Ammon's horn (tissue), 1 donor: Measurements from ENCODE around the gene DPP7.
"Not testable (repeated sequence)": the region's sequence is repeated elsewhere in the genome, so short reads cannot be mapped to it uniquely, and the experiment has no call there.

Experiments
- DNase-seq: peaks from one replicate; pipeline ENCODE4 v3.0.0-alpha.2; 2016; ENCODE audit warnings: low spot score

The DPP7 gene

DNA sequence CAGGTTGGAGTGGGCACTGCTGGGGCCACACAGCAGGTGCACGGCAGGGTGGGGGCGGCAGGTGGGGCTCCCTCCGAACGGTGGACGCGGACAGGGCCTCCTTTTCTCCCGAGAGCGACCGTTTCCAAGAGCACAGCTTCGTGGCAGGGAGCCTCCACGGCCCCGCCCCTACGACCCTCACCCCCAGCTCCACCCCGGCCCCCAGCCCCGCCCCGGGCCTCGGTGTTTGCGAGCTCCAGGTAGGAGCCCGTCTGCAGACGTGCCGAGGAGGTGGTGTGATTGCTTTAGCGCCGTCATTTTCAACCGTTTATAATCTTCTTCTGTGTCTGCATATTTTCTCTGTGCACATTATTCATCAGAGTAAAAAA is 33.2 kb upstream of the DPP7 start:
- no peak for DNase-seq

DNA sequence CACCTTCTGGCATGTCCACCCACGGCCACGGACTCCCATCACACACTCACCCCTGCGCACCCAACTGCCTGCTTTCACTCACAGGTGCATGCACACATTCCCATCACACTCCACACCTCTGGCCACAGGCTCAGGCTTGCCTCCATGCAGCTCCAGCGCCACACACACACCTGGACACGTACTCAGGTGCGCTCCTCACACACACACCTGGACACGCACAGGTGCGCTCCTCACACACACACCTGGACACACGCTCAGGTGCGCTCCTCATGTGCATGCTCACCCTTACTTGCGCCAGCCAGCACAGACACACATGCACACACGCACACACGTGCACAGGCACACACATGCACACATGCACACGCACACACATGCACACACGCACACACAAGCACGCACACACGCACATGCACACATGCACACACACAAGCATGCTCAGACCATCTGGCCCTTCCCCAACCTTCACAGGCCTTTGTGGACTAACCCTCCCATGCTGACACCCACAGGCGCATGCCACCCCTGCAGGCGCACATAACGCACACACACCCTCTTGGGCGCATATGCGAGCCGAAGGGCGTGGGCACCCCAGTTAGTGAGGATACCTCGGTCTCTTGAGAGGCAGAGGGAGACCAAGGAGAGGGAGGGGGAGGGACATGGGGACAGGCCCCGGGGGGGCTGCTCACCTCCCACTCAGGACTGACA is 32.7 kb upstream of the DPP7 start:
- DNase-seq, result no peak

DNA sequence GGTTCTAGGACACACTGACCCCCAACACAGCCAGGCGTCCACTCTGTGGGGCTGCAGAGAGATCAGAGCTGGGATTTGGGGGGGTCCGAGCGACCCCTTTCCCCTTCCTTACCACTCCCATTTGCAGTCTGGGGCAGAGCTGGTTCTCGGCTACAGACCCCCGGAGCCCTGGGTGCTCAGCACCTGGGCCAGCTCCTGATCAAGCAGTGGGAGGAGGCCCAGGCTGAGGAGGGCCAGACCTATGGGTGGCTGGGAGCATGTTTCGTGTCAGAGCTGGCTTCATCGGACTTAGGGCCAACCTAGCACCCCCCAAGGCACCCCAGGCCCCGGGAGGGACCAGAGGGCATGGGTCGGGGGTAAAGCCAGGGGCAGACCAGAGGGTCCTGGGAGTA is 32.0 kb upstream of the DPP7 start:
- no peak for DNase-seq

DNA sequence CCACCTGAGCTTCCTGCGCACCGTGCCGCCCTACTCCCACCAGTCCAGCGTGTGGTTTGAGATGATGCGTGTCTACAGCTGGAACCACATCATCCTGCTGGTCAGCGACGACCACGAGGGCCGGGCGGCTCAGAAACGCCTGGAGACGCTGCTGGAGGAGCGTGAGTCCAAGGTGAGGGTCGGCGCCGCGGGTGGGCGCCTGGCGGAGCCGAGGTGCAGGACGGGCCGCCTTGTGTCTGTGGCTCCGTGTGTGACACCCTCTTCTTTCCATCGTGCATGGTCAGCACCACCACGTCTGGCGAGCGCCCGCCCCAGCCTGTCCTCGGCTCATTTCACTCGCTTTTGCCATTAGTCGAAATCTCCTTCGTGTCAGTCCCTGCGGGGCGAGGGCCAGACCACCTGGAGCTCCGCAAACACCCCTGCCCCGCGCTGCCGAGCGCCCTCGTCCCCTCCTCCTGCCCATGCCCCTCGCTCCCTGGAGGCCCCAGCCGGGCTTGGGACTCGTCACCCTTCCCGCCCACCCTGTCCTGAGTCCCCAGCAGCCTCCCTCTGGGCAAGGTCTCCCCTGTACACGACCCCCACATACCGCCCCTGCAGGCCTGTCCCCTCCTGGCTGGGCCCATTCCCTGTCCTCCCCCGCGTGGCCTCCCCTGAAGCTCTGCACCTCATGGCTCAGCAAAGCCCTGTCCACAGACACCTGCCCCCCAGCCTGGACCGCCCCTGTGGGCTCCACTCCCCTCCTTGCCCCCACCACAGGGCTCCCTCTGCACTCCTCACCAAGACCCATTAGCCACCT is 31.4 kb upstream of the DPP7 start:
- DNase-seq, result no peak

DNA sequence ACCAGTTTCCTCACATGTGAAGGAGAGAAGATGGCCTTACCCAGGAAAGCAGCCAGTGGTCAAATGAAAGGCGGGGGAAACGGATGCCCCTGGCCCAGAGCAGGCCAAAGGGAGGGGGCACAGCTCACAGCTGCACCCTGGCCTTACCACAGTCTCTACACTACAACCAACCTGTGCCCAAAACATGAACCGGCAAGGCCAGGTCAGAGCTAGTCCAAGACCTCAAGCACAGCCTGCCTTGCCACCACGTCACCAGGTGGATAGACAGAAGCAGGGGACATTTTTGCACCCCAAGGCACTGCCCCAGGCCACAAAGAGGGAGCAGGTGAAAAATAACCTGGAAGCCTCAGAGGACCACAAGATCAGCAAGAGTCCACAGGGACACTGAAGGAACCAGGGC is 28.9 kb upstream of the DPP7 start:
- DNase-seq, result no peak

DNA sequence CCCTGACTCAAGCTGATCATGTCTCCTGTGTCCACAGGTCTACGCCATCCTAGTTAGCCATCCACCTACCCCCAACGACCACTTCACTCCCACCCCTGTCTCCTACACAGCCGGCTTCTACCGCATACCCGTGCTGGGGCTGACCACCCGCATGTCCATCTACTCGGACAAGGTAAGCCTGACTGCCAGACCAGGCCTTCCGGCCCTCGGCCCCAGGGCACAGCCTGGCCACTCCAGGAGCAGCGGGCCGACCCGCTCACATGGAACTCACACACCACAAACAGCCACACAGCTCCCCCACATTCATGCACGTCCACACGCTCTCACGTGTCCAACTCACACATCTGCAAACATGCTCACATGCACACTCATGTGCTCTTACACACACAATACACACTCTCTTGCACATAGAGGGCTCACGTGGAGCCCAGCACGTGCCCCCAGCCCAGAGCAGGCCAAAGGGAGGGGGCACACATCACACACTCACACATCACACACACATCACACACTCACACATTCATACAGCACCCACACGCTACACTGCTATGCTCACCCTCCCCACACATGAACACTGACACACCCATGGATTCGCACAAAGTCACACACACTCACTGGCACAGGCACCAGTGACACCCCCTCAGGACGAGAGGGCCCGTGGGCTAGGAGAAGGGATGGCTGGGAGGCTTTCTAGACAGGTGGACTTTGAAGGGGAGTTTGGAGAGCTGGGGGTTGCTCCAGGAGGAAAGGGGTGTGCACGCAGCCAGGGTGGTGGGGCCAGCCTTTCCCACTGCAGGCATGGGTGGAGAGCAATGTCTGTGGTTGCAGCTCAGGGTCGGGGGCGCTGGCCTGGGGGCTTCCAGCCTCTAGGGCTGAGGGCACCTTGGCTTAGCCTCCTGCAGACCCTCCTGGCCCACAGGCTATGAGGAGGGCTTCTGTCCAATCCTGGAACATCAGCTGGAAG is 27.7 kb upstream of the DPP7 start:
- DNase-seq, result no peak

DNA sequence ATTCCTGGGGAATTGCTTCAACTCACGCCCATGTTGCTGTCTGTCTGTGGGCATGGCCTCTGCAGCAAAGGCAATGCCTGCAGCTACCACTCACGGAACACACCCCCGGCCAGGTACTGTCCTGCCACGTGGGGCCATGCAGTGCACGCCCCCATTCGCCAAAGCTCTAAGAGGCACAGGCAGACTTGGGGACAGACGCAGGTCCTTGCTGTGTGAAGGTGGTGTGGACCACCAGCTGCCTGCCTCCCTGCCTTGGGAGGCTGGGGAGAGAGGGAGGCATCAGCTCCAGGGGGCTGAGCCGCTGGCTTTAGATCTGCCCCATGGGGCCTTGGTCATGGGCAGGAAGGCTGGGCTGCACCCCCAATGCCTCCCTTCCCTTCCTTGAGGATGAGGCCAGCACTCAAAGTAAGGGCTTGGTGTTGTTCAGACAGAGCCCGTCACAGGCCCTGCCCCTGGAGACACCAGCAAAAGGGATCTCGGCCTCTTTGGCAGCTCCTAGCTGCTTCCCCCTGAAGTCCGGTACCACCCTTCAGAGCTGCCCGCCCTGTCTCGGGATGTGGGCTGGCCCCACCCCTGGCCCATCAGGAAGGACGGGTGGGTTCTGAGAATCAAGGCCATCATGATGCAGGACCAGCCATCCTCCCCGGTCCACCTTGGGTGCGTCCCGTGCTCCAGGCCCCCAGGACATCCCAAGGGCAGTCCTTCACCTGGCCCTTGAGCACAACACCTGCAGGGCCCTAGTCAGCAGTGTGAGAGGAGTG is 26.7 kb upstream of the DPP7 start:
- no peak for DNase-seq

DNA sequence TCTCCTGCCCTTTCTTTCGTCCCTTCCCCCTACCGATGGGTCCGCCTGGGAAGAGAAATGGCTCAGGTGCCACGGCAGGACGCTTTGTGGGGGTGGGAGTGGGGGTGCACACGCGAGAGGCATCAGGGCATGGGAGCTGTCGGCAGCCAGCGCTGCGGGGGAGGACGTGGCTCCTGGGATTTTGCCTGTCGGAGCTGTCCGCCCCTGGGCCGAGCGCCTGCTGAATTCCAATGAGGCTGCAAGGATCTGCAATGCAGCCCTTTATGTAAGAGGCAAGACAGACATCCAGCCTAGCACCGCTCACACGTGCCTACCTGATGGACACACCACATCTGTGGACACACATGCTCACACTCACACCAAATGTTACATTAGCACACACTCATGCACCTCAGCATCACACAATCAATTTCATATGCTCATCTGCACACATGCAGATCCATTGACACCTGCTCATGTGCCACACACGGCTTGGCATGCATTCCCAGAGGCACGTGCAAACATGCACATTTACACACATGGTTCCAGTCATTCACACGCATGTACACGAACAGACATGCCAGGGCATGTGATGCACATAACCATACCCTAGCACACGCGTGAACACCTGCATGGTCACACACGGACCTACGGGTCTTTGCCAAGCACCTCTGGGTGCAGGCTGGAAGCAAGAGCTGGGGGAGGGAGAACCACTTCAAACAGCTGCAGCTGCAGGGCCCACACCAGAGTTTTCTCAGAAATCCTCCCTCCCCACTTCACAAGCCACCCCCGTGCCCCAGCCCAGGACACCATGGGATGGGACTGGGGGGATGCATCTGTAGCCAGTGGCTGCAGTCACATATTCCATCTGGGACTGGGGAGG is 25.8 kb upstream of the DPP7 start:
- DNase-seq, result peak; percentile 50

DNA sequence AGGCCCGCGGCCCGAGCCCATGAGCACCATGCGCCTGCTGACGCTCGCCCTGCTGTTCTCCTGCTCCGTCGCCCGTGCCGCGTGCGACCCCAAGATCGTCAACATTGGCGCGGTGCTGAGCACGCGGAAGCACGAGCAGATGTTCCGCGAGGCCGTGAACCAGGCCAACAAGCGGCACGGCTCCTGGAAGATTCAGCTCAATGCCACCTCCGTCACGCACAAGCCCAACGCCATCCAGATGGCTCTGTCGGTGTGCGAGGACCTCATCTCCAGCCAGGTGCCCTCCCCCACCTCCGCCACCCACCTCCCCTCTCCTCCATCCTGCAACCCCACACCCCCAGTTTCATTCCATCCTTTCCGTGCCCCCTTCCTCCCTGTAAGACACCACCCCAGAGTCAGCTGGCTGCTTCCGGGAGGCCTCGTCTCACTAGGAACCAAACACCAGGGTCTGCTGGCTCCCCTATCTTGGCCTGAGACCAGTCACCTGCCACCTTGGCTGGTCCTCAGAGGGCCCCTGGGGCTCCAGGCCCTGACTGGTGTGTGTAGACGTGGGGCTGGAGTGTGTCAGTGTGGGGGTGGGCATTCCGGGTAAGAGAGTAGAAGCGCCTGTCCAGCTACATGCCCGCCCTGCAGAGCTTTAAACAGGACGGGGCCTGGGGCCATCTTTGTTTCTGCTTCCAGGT is 25.1 kb upstream of the DPP7 start:
- no peak for DNase-seq

DNA sequence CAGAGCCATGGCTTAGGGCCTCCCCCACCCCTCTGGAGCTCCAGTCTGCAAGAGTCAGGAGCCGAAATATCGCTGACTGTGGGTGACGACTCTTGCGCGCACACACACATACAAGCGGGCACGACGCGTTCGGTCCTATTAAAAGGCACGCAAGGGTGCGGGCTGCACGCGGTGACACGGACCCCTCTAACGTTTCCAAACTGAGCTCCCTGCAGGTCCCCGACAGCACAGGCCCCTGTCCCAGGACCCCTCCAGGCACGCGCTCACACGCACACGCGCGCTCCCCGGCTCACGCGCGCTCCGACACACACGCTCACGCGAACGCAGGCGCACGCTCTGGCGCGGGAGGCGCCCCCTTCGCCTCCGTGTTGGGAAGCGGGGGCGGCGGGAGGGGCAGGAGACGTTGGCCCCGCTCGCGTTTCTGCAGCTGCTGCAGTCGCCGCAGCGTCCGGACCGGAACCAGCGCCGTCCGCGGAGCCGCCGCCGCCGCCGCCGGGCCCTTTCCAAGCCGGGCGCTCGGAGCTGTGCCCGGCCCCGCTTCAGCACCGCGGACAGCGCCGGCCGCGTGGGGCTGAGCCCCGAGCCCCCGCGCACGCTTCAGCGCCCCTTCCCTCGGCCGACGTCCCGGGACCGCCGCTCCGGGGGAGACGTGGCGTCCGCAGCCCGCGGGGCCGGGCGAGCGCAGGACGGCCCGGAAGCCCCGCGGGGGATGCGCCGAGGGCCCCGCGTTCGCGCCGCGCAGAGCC is 24.4 kb upstream of the DPP7 start, which contains the start of gene GRIN1:
TSS of gene GRIN1 (plus strand) at position 433 of the 746 bp plus-strand sequence. CDS start 333 bp downstream, outside the sequence.
- peak; percentile 62 for DNase-seq

DNA sequence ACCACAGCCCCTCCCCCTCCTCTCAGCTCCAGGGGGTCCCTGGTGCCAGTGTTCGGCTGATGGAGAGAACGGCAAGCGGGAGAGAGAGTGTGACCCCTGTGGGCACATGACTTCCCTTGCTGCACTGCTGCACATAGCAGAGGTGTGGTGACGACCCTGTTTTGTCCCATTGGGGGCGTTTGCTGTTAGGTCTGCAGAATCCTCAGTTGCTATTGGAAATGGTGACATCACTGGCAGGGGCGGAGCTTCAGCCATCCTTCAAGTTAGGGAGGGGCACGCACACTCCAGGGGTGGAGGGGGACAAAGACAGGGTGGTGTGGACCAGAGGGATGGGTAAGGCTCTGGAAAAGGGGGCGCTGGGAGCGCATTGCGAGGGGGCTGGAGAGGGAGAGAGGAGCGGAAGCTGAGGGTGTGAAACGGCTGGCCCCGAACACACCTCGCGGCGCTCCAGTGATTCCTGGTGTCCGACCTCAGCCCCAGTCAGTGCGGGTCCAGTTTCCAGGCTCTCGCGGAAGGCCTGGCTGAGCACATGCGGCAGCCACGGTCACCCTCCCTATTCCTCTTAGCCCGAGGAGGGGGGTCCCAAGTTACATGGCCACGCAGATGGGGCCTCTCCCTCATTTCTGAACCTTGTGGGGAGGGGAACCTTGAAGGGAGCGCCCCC is 23.7 kb upstream of the DPP7 start:
- peak; percentile 80 for DNase-seq

DNA sequence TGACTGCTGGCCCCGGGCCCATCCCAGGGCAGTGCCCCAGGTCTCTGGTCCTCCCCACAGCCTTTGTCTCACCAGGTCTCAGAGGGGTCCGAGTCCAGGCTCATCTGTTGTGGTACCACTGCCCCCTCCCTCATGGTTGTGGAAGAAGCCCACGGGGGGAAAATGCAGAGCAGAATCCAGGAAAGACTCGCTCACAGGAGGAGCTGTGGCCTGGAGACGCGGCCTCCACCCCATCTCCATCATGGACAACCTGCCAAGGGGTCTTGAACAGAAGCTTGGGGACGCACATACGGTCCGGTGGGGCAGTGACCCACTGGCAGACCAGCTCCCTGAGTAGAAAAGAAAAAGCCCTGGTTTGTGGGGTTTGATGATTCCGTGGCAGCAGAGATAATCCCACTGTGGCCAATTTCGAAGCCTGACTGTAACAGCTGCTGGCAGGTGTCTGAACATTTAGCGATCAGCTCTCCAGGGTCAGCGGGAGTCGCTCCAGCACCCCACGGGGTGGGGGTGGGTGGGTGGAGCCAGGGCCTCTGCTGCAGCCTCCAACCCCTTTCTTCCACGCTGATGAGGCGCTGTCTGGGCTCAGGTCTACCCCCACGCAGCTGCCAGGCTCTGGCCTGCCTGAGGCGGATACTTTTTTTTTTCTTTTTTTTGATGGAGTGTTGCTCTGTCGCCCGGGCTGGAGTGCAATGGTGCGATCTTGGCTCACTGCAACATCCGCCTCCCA is 22.5 kb upstream of the DPP7 start:
- DNase-seq, result no peak

DNA sequence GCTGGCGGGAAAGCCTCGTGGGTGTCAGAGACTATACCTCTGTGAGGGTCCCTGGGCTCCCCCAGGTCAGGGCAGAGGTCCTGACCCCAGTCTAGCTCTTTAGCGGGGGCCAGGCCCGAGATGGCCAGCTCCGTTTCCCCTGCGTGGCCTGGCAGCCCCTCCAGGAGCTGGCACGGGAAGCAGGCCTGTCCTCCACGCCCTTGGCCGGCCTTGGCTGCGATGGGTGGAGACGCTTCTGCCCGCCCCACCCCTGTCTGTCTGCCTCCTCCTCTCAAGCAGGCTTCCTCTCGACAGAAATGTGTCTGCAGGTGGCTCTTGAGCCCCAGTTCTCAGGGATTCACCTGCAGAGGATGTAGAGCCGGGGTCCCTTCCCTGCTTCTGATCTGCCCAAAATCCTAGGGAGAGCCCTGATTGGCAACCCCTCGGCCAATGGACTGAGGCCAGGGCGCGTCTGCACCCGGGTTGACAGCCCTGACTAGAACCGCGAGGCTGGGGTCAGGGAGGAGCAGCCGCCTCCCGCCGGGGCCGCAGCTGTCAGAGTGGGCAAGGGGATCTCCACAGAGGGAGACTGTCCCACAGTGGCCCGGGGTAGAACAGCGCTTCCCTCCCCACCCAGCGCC is 21.8 kb upstream of the DPP7 start:
- no peak for DNase-seq

DNA sequence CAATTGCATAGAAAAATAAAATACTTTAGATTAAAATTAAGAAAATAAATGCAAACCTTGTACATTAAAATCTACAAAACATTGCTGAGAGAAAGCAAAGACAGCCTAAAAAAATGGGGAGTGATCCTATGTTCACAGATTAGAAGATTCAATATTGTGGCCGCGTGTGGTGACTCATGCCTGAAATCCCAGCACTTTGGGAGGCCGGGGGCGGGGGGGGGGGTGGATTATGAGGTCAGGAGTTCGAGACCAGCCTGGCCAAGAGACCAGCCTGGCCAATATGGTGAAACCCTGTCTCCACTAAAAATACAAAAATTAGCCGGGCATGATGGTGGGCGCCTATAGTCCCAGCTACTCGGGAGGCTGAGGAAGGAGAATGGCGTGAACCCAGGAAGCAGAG is 20.6 kb upstream of the DPP7 start:
- DNase-seq, result not testable (repeated sequence)

DNA sequence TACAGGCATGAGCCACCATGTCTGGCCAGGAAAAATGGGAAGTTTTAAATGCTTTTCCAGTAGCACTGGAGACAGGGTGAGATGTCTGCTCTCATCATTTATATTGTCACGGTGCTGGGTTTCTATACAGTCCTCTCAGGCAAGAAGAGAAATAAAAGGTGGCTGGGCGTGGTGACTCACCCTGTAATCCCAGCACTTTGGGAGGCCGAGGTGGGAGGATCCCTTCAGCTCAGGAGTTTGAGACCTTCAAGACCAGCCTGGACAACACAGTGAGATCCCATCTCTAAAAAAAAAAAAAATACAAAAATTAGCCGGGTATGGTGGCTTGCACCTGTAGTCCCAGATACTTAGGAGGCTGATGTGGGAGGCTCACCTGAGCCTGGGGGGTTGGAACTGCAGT is 19.7 kb upstream of the DPP7 start:
- no peak for DNase-seq

DNA sequence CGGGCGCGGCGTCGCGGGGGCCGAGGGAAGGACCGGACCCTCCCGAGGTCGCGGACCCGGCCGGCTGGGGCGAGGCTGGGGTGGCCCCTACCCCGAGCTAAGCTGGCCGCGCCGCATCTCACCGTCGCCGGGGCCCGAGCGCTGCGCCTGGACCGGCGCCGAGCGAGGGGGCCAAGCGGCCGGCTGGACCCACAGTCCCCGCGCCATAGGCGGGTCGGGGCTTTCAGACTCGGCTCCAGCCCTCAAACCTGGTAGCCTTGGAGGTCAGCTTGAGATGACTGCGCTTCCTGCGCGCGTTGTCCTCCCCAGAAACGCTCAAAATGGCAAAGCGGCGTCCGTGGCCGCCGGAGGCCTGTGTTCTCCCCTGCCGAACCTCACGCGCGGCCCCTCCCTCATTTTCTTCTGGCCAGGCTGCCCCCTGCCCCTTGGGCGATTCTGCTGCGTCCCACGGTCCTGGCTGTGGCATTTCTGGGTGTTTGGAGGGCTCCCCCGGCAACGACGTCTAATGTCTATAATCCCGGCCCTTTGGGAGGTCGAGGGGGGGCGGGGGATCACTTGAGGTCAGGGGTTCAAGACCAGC is 15.7 kb upstream of the DPP7 start:
- DNase-seq, result no peak

DNA sequence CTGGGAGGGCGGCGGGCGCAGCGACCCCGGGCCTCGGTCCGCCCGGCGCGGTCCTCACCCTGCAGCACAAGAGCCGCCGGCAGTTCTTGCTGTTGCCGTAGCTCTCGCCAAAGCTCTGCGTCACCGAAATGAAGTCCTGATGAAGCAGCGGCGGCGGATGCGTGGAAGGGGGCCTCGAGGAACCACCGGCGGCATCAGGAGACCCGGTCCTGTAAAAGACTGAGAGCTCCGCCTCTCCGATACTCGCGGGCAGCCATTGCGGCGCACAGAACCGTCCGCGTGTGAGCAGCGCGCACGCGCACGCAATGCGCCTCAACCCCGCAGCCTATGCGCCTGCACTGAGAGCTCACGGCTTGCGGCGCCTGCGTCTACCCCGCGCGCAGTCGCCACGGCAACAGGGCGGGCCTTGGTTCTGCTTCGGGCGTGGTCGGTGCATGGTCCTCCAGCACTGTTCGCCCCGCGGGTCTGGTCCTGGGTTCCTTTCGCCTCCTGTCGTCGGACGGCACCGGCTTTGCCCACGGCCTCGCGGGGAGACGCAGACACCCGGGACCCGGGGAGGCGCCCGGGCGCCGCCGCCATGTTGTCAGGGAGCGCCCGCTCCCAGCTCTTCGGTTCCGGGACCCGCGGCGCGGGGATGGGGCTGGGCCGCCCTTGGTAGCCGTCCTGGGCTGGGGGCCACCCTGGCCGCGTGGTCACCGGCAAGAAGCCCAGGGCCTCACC is 15.1 kb upstream of the DPP7 start:
- peak; percentile 93 for DNase-seq
